ENCODE results near the gene PDE3B. TPM values are rescaled to one million over a fixed set of nuclear protein-coding genes. Genes with fewer than 3 reads are reported as not detected.
A peak's percentile ranks its signal among the peaks of the same experiment; 100 is the strongest.
"Not testable (repeated sequence)": the region's sequence is repeated elsewhere in the genome, so short reads cannot be mapped to it uniquely, and the experiment has no call there.

Gene PDE3B
- total RNA-seq (2012; rRNA removed), result 0.51 and 0.66 TPM in 2 replicates

- Histone ChIP-seq H3K36me3 (ENCODE audit: insufficient read depth, low read length) (no peaks in the 10 kb centered on the region), H3K4me3 (ENCODE audit: low read length) (peak within 1 kb of the TSS; percentile 84), H3K9ac (ENCODE audit: low read depth, low read length) (peak within 1 kb of the TSS; percentile 63), H3K9me3 (replicated peaks; ENCODE audit: low read length) (no peaks in the 10 kb centered on the region), H3K4me1 (ENCODE audit: control insufficient read depth, insufficient read depth, low read length) (peaks cover 10% of the 10 kb centered on the region), H3K4me2 (ENCODE audit: low read length) (peak within 1 kb of the TSS; percentile 99), H3K27me3 (ENCODE audit: control insufficient read depth, insufficient read depth, low read length) (peaks cover 34% of the 10 kb centered on the region)
Measured at GRCh38 chr11:14643697-14644225, at the start of gene PDE3B. Gene PDE3B (plus strand): TSS chr11:14643804. CDS start chr11:14644076, 272 bp downstream.

- not testable (repeated sequence) for H3K4me3 ChIP-seq (ENCODE audit: low read length); H3K9me3 ChIP-seq (replicated peaks; ENCODE audit: low read length); H3K4me2 ChIP-seq (ENCODE audit: low read length); H3K9ac ChIP-seq (ENCODE audit: low read depth, low read length); H3K4me1 ChIP-seq (ENCODE audit: control insufficient read depth, insufficient read depth, low read length); H3K36me3 ChIP-seq (ENCODE audit: insufficient read depth, low read length); H3K27me3 ChIP-seq (ENCODE audit: control insufficient read depth, insufficient read depth, low read length)
Measured at GRCh38 chr11:14595261-14595660, 48.3 kb upstream of the PDE3B start.

- Histone ChIP-seq H3K9ac (ENCODE audit: low read depth, low read length) (no peak overlapping the region), H3K4me1 (ENCODE audit: control insufficient read depth, insufficient read depth, low read length) (no peaks in the 10 kb centered on the region), H3K4me2 (ENCODE audit: low read length) (no peak overlapping the region), H3K27me3 (ENCODE audit: control insufficient read depth, insufficient read depth, low read length) (peaks cover 13% of the 10 kb centered on the region), H3K4me3 (ENCODE audit: low read length) (no peak overlapping the region), H3K9me3 (replicated peaks; ENCODE audit: low read length) (no peaks in the 10 kb centered on the region), H3K36me3 (ENCODE audit: insufficient read depth, low read length) (no peaks in the 10 kb centered on the region)
Measured at GRCh38 chr11:14607713-14608112, 35.9 kb upstream of the PDE3B start.

GRCh38 chr11:14609902-14610301 lies 33.7 kb upstream of the PDE3B start:
- Histone ChIP-seq H3K4me2 (ENCODE audit: low read length) (no peak overlapping the region), H3K36me3 (ENCODE audit: insufficient read depth, low read length) (no peaks in the 10 kb centered on the region), H3K27me3 (ENCODE audit: control insufficient read depth, insufficient read depth, low read length) (peaks cover 13% of the 10 kb centered on the region), H3K9ac (ENCODE audit: low read depth, low read length) (no peak overlapping the region), H3K4me1 (ENCODE audit: control insufficient read depth, insufficient read depth, low read length) (no peaks in the 10 kb centered on the region), H3K9me3 (replicated peaks; ENCODE audit: low read length) (no peaks in the 10 kb centered on the region), H3K4me3 (ENCODE audit: low read length) (no peak overlapping the region)

- Histone ChIP-seq H3K36me3 (ENCODE audit: insufficient read depth, low read length) (no peaks in the 10 kb centered on the region), H3K9me3 (replicated peaks; ENCODE audit: low read length) (no peaks in the 10 kb centered on the region), H3K9ac (ENCODE audit: low read depth, low read length) (no peak overlapping the region), H3K4me1 (ENCODE audit: control insufficient read depth, insufficient read depth, low read length) (no peaks in the 10 kb centered on the region), H3K4me3 (ENCODE audit: low read length) (no peak overlapping the region), H3K27me3 (ENCODE audit: control insufficient read depth, insufficient read depth, low read length) (peaks cover 13% of the 10 kb centered on the region), H3K4me2 (ENCODE audit: low read length) (no peak overlapping the region)
Measured at GRCh38 chr11:14611939-14612338, 31.7 kb upstream of the PDE3B start.

- no peak overlapping the region for H3K9ac ChIP-seq (ENCODE audit: low read depth, low read length)
- H3K27me3 ChIP-seq (ENCODE audit: control insufficient read depth, insufficient read depth, low read length), result peaks cover 13% of the 10 kb centered on the region
- no peak overlapping the region for H3K4me2 ChIP-seq (ENCODE audit: low read length)
- no peak overlapping the region for H3K4me3 ChIP-seq (ENCODE audit: low read length)
- H3K9me3 ChIP-seq (replicated peaks; ENCODE audit: low read length), result no peaks in the 10 kb centered on the region
- no peaks in the 10 kb centered on the region for H3K36me3 ChIP-seq (ENCODE audit: insufficient read depth, low read length)
- H3K4me1 ChIP-seq (ENCODE audit: control insufficient read depth, insufficient read depth, low read length), result no peaks in the 10 kb centered on the region
Measured at GRCh38 chr11:14612694-14613093, 30.9 kb upstream of the PDE3B start.

GRCh38 chr11:14614091-14614622 lies 29.4 kb upstream of the PDE3B start:
- Histone ChIP-seq H3K9ac (ENCODE audit: low read depth, low read length) (no peak overlapping the region), H3K36me3 (ENCODE audit: insufficient read depth, low read length) (no peaks in the 10 kb centered on the region), H3K4me1 (ENCODE audit: control insufficient read depth, insufficient read depth, low read length) (no peaks in the 10 kb centered on the region), H3K4me2 (ENCODE audit: low read length) (no peak overlapping the region), H3K9me3 (replicated peaks; ENCODE audit: low read length) (no peaks in the 10 kb centered on the region), H3K27me3 (ENCODE audit: control insufficient read depth, insufficient read depth, low read length) (peaks cover 13% of the 10 kb centered on the region), H3K4me3 (ENCODE audit: low read length) (no peak overlapping the region)

- no peak overlapping the region for H3K9ac ChIP-seq (ENCODE audit: low read depth, low read length)
- H3K4me1 ChIP-seq (ENCODE audit: control insufficient read depth, insufficient read depth, low read length), result no peaks in the 10 kb centered on the region
- H3K27me3 ChIP-seq (ENCODE audit: control insufficient read depth, insufficient read depth, low read length), result no peaks in the 10 kb centered on the region
- no peak overlapping the region for H3K4me3 ChIP-seq (ENCODE audit: low read length)
- no peak overlapping the region for H3K4me2 ChIP-seq (ENCODE audit: low read length)
- no peaks in the 10 kb centered on the region for H3K9me3 ChIP-seq (replicated peaks; ENCODE audit: low read length)
- H3K36me3 ChIP-seq (ENCODE audit: insufficient read depth, low read length), result no peaks in the 10 kb centered on the region
Measured at GRCh38 chr11:14617241-14618027, 26.2 kb upstream of the PDE3B start.

- H3K4me2 ChIP-seq (ENCODE audit: low read length), result no peak overlapping the region
- no peak overlapping the region for H3K4me3 ChIP-seq (ENCODE audit: low read length)
- H3K4me1 ChIP-seq (ENCODE audit: control insufficient read depth, insufficient read depth, low read length), result no peaks in the 10 kb centered on the region
- H3K36me3 ChIP-seq (ENCODE audit: insufficient read depth, low read length), result no peaks in the 10 kb centered on the region
- no peak overlapping the region for H3K9ac ChIP-seq (ENCODE audit: low read depth, low read length)
- H3K27me3 ChIP-seq (ENCODE audit: control insufficient read depth, insufficient read depth, low read length), result no peaks in the 10 kb centered on the region
- H3K9me3 ChIP-seq (replicated peaks; ENCODE audit: low read length), result no peaks in the 10 kb centered on the region
Measured at GRCh38 chr11:14618060-14618459, 25.5 kb upstream of the PDE3B start.

- Histone ChIP-seq H3K36me3 (ENCODE audit: insufficient read depth, low read length) (no peaks in the 10 kb centered on the region), H3K9ac (ENCODE audit: low read depth, low read length) (no peak overlapping the region), H3K27me3 (ENCODE audit: control insufficient read depth, insufficient read depth, low read length) (no peaks in the 10 kb centered on the region), H3K4me3 (ENCODE audit: low read length) (no peak overlapping the region), H3K9me3 (replicated peaks; ENCODE audit: low read length) (no peaks in the 10 kb centered on the region), H3K4me2 (ENCODE audit: low read length) (no peak overlapping the region), H3K4me1 (ENCODE audit: control insufficient read depth, insufficient read depth, low read length) (no peaks in the 10 kb centered on the region)
Measured at GRCh38 chr11:14619603-14620531, 23.7 kb upstream of the PDE3B start.

GRCh38 chr11:14622223-14622954 lies 21.2 kb upstream of the PDE3B start:
- Histone ChIP-seq H3K4me2 (ENCODE audit: low read length) (no peak overlapping the region), H3K36me3 (ENCODE audit: insufficient read depth, low read length) (no peaks in the 10 kb centered on the region), H3K9ac (ENCODE audit: low read depth, low read length) (no peak overlapping the region), H3K4me1 (ENCODE audit: control insufficient read depth, insufficient read depth, low read length) (no peaks in the 10 kb centered on the region), H3K27me3 (ENCODE audit: control insufficient read depth, insufficient read depth, low read length) (no peaks in the 10 kb centered on the region), H3K4me3 (ENCODE audit: low read length) (no peak overlapping the region), H3K9me3 (replicated peaks; ENCODE audit: low read length) (no peaks in the 10 kb centered on the region)
